ENCODE data around the gene PLCXD3. TPM values are rescaled to one million over a fixed set of nuclear protein-coding genes. Genes with fewer than 3 reads are reported as not detected.

PLCXD3 gene
- polyA plus RNA-seq, 1 of the 3 experiments (the other 2 are of a cell fraction), result 0.15 TPM

DNA sequence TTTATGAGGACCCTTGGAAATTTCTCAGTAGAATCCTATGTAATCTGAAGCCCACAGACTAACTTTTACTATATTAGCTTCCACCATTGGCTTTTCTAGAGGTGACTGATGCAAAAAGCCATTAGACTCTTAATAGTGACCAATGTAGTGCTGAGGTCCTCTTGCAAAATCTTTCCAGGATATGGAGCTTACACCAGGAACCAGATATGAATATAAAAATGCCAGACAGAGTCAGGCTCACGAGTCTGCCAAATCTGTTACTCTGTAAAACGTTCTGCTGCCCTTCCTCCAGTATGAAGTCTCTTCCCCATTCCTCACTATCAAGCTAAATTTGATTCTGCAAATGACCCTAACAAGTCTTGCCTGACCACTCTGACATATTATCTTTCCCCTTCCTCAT lies 223.7 kb downstream of the PLCXD3 start:
- H3K9ac ChIP-seq, result no peak overlapping the region
- H3K4me2 ChIP-seq, result no peak overlapping the region
- DNase-seq, result no peak
- 26% methylated on average over 2 of the region's 2 CpGs for WGBS (ENCODE audit: low lambda C conversion rate)
- no peaks in the 10 kb centered on the region for H3F3A ChIP-seq (replicated peaks; ENCODE audit: insufficient read depth)
- CTCF ChIA-PET, result interaction anchor here (0.7 to 1.9 kb wide), 4 partner anchors 10 to 83 kb away, joined by 3 to 11 read pairs (median 6); no protein-coding TSS in a partner anchor
- peaks cover 0 to 14% of the 10 kb centered on the region in 2 experiments; a peak in 2 of 4 replicates for H3K4me1 ChIP-seq (ENCODE audit: control insufficient read depth in 1 of 2, insufficient read depth in 2 of 2, low read depth in 1 of 2, low read length in 1 of 2)
- H3K9me2 ChIP-seq, result no peaks in the 10 kb centered on the region
- H3K36me3 ChIP-seq (replicated peaks in 1 of 2; ENCODE audit: control insufficient read depth in 1 of 2, insufficient read depth in 2 of 2, low read length in 1 of 2), result no peaks in the 10 kb centered on the region
- no peaks in the 10 kb centered on the region for H3K79me2 ChIP-seq (ENCODE audit: insufficient read depth)
- H3K9me3 ChIP-seq, result no peaks in the 10 kb centered on the region
- no peak overlapping the region for H3K4me3 ChIP-seq (ENCODE audit: low read depth in 2 of 2, low read length in 1 of 2)
- no peak for TF ChIP-seq ELF1 (IDR thresholded peaks at IDR 0.05)
- no peak for TF ChIP-seq CHD2 (IDR thresholded peaks at IDR 0.05; ENCODE audit: low read length, partially characterized antibody)
- no peak for TF ChIP-seq YY1 (IDR thresholded peaks at IDR 0.05; ENCODE audit: low read depth)
- TF ChIP-seq NRF1 (IDR thresholded peaks at IDR 0.05; ENCODE audit: low read depth, low read length), result no peak
- no peak for TF ChIP-seq RFX5 (IDR thresholded peaks at IDR 0.05; ENCODE audit: low read length)
- no peak for TF ChIP-seq TCF12 (IDR thresholded peaks at IDR 0.05)
- TF ChIP-seq, protein P1, sequence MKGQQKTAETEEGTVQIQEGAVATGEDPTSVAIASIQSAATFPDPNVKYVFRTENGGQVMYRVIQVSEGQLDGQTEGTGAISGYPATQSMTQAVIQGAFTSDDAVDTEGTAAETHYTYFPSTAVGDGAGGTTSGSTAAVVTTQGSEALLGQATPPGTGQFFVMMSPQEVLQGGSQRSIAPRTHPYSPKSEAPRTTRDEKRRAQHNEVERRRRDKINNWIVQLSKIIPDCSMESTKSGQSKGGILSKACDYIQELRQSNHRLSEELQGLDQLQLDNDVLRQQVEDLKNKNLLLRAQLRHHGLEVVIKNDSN (IDR thresholded peaks at IDR 0.05; ENCODE audit: borderline replicate concordance, low read depth), result no peak
- no peak for TF ChIP-seq NFIC (IDR thresholded peaks at IDR 0.05; ENCODE audit: borderline replicate concordance)
- no peak for TF ChIP-seq MEF2A (IDR thresholded peaks at IDR 0.05; ENCODE audit: borderline replicate concordance, low read depth)
- TF ChIP-seq MAX (IDR thresholded peaks at IDR 0.05; ENCODE audit: low read depth), result no peak
- TF ChIP-seq FOXM1 (IDR thresholded peaks at IDR 0.05; ENCODE audit: low read depth), result no peak
- no peak for TF ChIP-seq SMC3 (IDR thresholded peaks at IDR 0.05; ENCODE audit: low read depth, low read length)
- no peak for TF ChIP-seq TAF1 (IDR thresholded peaks at IDR 0.05; ENCODE audit: borderline replicate concordance, low read depth, low read length)
- H3K27ac ChIP-seq (ENCODE audit: low read depth in 2 of 2, low read length in 1 of 2), result peak overlapping the region in 1 of 2 experiments; percentile 83; a peak in 2 of 4 replicates
- no peaks in the 10 kb centered on the region for H3K27me3 ChIP-seq (ENCODE audit: insufficient read depth)
- POLR2A ChIA-PET, result no interaction called here
- H4K20me1 ChIP-seq (ENCODE audit: insufficient read depth), result no peaks in the 10 kb centered on the region
- no peak overlapping the region for H2AFZ ChIP-seq (ENCODE audit: low read depth)

DNA sequence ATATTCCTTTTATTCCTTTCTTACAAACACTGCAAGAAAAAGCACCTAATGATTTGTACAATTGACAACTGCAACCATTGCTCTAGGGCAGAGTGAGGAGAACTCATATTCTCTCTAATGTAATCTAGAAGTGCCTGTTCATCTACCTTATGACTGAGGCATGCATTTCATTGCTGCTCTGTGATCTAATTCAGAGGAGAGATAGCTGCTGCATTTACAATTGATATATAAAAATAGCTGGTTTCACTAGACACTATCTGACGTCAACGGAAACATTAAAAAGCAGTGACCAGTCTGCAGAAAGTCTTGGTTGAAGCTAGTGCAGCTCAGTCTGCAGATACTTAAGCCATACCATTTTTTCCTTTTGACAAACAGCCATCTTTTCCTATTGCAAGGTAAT lies 224.2 kb downstream of the PLCXD3 start:
- Histone ChIP-seq H3K36me3 (replicated peaks in 1 of 2; ENCODE audit: control insufficient read depth in 1 of 2, insufficient read depth in 2 of 2, low read length in 1 of 2) (no peaks in the 10 kb centered on the region), H3K9me3 (no peaks in the 10 kb centered on the region), H3K4me2 (no peak overlapping the region), H3K27ac (ENCODE audit: low read depth in 2 of 2, low read length in 1 of 2) (peak overlapping the region in 1 of 2 experiments; percentile 83; a peak in 2 of 4 replicates), H3K9ac (no peak overlapping the region), H3F3A (replicated peaks; ENCODE audit: insufficient read depth) (no peaks in the 10 kb centered on the region), H2AFZ (ENCODE audit: low read depth) (no peak overlapping the region), H3K79me2 (ENCODE audit: insufficient read depth) (no peaks in the 10 kb centered on the region), H3K4me3 (ENCODE audit: low read depth in 2 of 2, low read length in 1 of 2) (no peak overlapping the region), H3K27me3 (ENCODE audit: insufficient read depth) (no peaks in the 10 kb centered on the region), H3K9me2 (no peaks in the 10 kb centered on the region), H3K4me1 (ENCODE audit: control insufficient read depth in 1 of 2, insufficient read depth in 2 of 2, low read depth in 1 of 2, low read length in 1 of 2) (peaks cover 0 to 16% of the 10 kb centered on the region in 2 experiments; a peak in 2 of 4 replicates), H4K20me1 (ENCODE audit: insufficient read depth) (no peaks in the 10 kb centered on the region)
- ChIA-PET POLR2A (no interaction called here), CTCF (interaction anchor here (0.7 to 1.9 kb wide), 4 partner anchors 10 to 83 kb away, joined by 3 to 11 read pairs (median 6); no protein-coding TSS in a partner anchor)
- 52% methylated on average over 2 of the region's 2 CpGs for WGBS (ENCODE audit: low lambda C conversion rate)
- DNase-seq, result peak; percentile 46
- no peak for TF ChIP-seq TEAD4 (IDR thresholded peaks at IDR 0.05; ENCODE audit: borderline replicate concordance, insufficient read depth)
- TF ChIP-seq NFIC (IDR thresholded peaks at IDR 0.05; ENCODE audit: borderline replicate concordance), result no peak
- peak; percentile 60; the same call in 1 of the 2 replicates for TF ChIP-seq FOXJ3 (CRISPR knock-in tag; IDR thresholded peaks at IDR 0.05)
- no peak for TF ChIP-seq IRF3 (IDR thresholded peaks at IDR 0.05; ENCODE audit: low read depth, low read length)
- TF ChIP-seq FOXM1 (IDR thresholded peaks at IDR 0.05; ENCODE audit: low read depth), result no peak
- no peak for TF ChIP-seq CTCF (IDR thresholded peaks at IDR 0.05)
- TF ChIP-seq YY1 (IDR thresholded peaks at IDR 0.05; ENCODE audit: low read depth), result no peak
- no peak for TF ChIP-seq ELF1 (IDR thresholded peaks at IDR 0.05)
- TF ChIP-seq SIN3A (IDR thresholded peaks at IDR 0.05; ENCODE audit: borderline replicate concordance, low read depth, low read length), result no peak
- no peak for TF ChIP-seq POLR2AphosphoS5 (IDR thresholded peaks at IDR 0.05; ENCODE audit: low read depth, low read length)
- TF ChIP-seq MEF2A (IDR thresholded peaks at IDR 0.05; ENCODE audit: borderline replicate concordance, low read depth), result no peak
- no peak for TF ChIP-seq USF2 (IDR thresholded peaks at IDR 0.05; ENCODE audit: borderline replicate concordance, low read depth, low read length)
- TF ChIP-seq MAX (IDR thresholded peaks at IDR 0.05; ENCODE audit: low read depth), result no peak
- peak; percentile 65 for TF ChIP-seq GATA2 (CRISPR knock-in tag; IDR thresholded peaks at IDR 0.05)
- TF ChIP-seq EZH2phosphoT487 (IDR thresholded peaks at IDR 0.05; ENCODE audit: borderline replicate concordance, low read depth), result no peak
- peak; percentile 20 for TF ChIP-seq CHD2 (IDR thresholded peaks at IDR 0.05; ENCODE audit: low read length, partially characterized antibody)
- peak in 1 of 2 experiments; percentile 43; a peak in 1 of 4 replicates for TF ChIP-seq EP300 (IDR thresholded peaks at IDR 0.05; ENCODE audit: borderline replicate concordance in 1 of 2, low read depth in 1 of 2, low read length in 1 of 2)

All from SK-N-SH (cell line).